ENCODE results near the gene ZBTB4.

Gene ZBTB4

DNA sequence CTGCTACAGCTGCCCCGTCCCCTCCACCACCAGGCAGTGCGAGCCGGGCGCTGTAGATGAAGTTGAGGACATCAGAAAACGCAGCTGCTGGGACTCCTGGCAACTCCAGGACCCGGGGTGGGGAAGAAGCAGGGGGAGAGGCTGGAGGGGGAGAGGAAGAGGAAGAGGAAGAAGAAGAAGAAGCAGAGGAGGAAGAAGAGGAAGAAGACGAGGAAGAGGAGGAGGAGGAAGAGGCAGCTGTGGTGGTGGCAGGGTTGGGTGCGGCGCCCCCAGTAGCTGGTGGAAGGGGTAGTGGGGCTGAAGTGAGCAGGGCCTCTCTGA lies 13.2 kb downstream of the ZBTB4 start:
- TF ChIP-seq, protein P1, sequence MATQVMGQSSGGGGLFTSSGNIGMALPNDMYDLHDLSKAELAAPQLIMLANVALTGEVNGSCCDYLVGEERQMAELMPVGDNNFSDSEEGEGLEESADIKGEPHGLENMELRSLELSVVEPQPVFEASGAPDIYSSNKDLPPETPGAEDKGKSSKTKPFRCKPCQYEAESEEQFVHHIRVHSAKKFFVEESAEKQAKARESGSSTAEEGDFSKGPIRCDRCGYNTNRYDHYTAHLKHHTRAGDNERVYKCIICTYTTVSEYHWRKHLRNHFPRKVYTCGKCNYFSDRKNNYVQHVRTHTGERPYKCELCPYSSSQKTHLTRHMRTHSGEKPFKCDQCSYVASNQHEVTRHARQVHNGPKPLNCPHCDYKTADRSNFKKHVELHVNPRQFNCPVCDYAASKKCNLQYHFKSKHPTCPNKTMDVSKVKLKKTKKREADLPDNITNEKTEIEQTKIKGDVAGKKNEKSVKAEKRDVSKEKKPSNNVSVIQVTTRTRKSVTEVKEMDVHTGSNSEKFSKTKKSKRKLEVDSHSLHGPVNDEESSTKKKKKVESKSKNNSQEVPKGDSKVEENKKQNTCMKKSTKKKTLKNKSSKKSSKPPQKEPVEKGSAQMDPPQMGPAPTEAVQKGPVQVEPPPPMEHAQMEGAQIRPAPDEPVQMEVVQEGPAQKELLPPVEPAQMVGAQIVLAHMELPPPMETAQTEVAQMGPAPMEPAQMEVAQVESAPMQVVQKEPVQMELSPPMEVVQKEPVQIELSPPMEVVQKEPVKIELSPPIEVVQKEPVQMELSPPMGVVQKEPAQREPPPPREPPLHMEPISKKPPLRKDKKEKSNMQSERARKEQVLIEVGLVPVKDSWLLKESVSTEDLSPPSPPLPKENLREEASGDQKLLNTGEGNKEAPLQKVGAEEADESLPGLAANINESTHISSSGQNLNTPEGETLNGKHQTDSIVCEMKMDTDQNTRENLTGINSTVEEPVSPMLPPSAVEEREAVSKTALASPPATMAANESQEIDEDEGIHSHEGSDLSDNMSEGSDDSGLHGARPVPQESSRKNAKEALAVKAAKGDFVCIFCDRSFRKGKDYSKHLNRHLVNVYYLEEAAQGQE (IDR thresholded peaks at IDR 0.05; ENCODE audit: insufficient read depth in 1 of 2, low read depth in 2 of 2, low read length in 2 of 2): no peak
- TF ChIP-seq TAF1 (IDR thresholded peaks at IDR 0.05; ENCODE audit: borderline replicate concordance, insufficient read depth, low read length) (no peak), SIN3A (IDR thresholded peaks at IDR 0.05; ENCODE audit: borderline replicate concordance, insufficient read depth, low read length) (no peak), FOXP2 (optimal IDR thresholded peaks at IDR 0.05; ENCODE audit: borderline replicate concordance, extremely low read depth, extremely low read length, insufficient read depth) (no peak), POLR2AphosphoS5 (IDR thresholded peaks at IDR 0.05; ENCODE audit: low read depth, low read length) (no peak)

DNA sequence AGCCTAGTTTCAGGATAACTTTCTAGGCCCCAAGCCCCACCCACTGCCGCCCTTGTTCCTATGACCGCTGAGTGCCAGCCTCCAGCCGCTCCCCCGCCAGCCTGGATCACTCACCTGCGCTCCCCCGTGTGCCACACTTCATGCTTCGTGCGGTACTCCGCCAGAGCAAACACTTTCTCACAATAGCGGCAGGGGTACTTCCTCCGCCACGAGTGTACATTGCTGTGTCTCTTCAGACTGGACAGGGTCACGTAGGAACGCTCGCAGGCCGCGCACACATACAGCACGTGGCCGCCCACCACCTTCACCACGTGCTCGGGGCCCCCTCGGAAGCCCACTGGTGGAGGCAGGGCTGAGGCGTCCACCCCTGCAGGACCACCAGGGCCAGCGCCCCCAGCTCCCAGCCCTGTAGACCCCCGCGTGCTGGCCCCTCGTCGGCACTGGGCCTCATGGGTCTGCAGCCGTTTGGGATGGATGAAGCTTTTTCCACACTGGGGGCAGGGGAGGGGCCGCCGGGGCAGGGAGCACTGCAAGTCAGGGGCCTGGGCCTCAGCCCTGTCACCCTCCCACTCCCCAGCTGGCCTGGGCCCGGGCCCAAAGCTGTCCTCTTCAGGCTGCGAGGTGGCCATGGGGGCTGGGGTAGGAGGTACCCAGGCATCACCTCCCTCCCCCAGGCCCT lies 13.7 kb downstream of the ZBTB4 start:
- TF ChIP-seq POLR2AphosphoS5 (IDR thresholded peaks at IDR 0.05; ENCODE audit: low read depth, low read length) (no peak), FOXP2 (optimal IDR thresholded peaks at IDR 0.05; ENCODE audit: borderline replicate concordance, extremely low read depth, extremely low read length, insufficient read depth) (no peak), SIN3A (IDR thresholded peaks at IDR 0.05; ENCODE audit: borderline replicate concordance, insufficient read depth, low read length) (no peak), TAF1 (IDR thresholded peaks at IDR 0.05; ENCODE audit: borderline replicate concordance, insufficient read depth, low read length) (no peak)
- TF ChIP-seq, protein P1 (IDR thresholded peaks at IDR 0.05; ENCODE audit: insufficient read depth in 1 of 2, low read depth in 2 of 2, low read length in 2 of 2): no peak

DNA sequence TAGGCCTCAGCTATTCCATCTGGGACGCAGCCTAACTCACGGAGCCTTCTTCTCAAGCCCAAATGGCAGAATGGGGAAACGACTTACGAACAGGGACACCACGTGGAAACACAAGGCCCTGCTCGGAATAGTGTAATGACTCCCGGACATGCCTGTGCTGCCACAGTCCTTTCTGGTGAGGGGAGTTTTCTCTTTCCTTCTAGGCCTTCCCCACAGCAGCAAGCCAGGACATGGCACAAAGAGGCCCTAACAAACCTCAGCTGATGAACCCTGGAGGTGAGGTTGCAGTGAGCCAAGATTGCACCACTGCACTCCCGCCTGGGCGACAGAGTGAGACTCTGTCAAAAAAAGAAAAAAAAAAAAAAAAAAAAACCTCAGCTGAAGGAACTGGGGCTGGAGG lies 15.3 kb downstream of the ZBTB4 start:
- TF ChIP-seq, protein P1 (IDR thresholded peaks at IDR 0.05; ENCODE audit: insufficient read depth in 1 of 2, low read depth in 2 of 2, low read length in 2 of 2): no peak
- TF ChIP-seq FOXP2 (optimal IDR thresholded peaks at IDR 0.05; ENCODE audit: borderline replicate concordance, extremely low read depth, extremely low read length, insufficient read depth) (no peak), SIN3A (IDR thresholded peaks at IDR 0.05; ENCODE audit: borderline replicate concordance, insufficient read depth, low read length) (no peak), POLR2AphosphoS5 (IDR thresholded peaks at IDR 0.05; ENCODE audit: low read depth, low read length) (no peak), TAF1 (IDR thresholded peaks at IDR 0.05; ENCODE audit: borderline replicate concordance, insufficient read depth, low read length) (no peak)

GRCh38 chr17:7463372-7463846 lies 16.0 kb downstream of the ZBTB4 start:
- TF ChIP-seq POLR2AphosphoS5 (IDR thresholded peaks at IDR 0.05; ENCODE audit: low read depth, low read length) (no peak), FOXP2 (optimal IDR thresholded peaks at IDR 0.05; ENCODE audit: borderline replicate concordance, extremely low read depth, extremely low read length, insufficient read depth) (no peak), SIN3A (IDR thresholded peaks at IDR 0.05; ENCODE audit: borderline replicate concordance, insufficient read depth, low read length) (no peak), TAF1 (IDR thresholded peaks at IDR 0.05; ENCODE audit: borderline replicate concordance, insufficient read depth, low read length) (no peak)
- TF ChIP-seq, protein P1 (IDR thresholded peaks at IDR 0.05; ENCODE audit: insufficient read depth in 1 of 2, low read depth in 2 of 2, low read length in 2 of 2): no peak
